Panc1 (cell line): ENCODE measurements around the gene ARL11. TPM values are rescaled to one million over a fixed set of nuclear protein-coding genes. Genes with fewer than 3 reads are reported as not detected.
A peak's percentile ranks its signal among the peaks of the same experiment; 100 is the strongest.

Experiments used
- ATAC-seq: fragments of 200-7000 bp; cut with Tn5 transposase; 2 replicates; pipeline ENCODE4 v1.9.1; 2020; ENCODE audit warnings: mild to moderate bottlenecking, moderate library complexity
- BruUV-seq: library from RNA; stranded (reverse); fragments of 400-500 nt; replicated peaks from 2 replicates; lab custom pipeline; 2021; lab: Mats Ljungman, UMichigan
- CTCF ChIA-PET: fragments of 300-600 bp; sonication (Branson Sonifier 250); formaldehyde crosslinking; loops from one replicate; lab custom pipeline; 2022; ENCODE audit warnings: antibody characterized with exemption; lab: Charles Lee
- POLR2A ChIA-PET: fragments of 300-600 bp; sonication (Branson Sonifier 250); formaldehyde crosslinking; loops from one replicate; lab custom pipeline; 2022; ENCODE audit warnings: antibody characterized with exemption; lab: Charles Lee
- DNase-seq: peaks from one replicate; pipeline ENCODE4 v3.0.0-alpha.2; 2010; ENCODE audit warnings: low read depth, low spot score
- H3K27ac ChIP-seq: 2 replicates; pipeline ENCODE4 v1.5.1; 2011; ENCODE audit warnings: mild to moderate bottlenecking, low read length, inconsistent platforms
- H3K27me3 ChIP-seq: fragments of 200-500 bp; sonication (Bioruptor generic); 2 replicates; pipeline ENCODE4 v1.6.0; 2014; ENCODE audit warnings: low read length, inconsistent platforms; ENCODE audit not compliant: control insufficient read depth, insufficient read depth
- H3K36me3 ChIP-seq: fragments of 200-500 bp; sonication (Bioruptor generic); 2 replicates; pipeline ENCODE4 v1.5.1; 2014; ENCODE audit warnings: inconsistent platforms, mild to moderate bottlenecking, low read length, moderate library complexity; ENCODE audit not compliant: control insufficient read depth, insufficient read depth
- H3K4me1 ChIP-seq: 2 replicates; pipeline ENCODE4 v1.5.1; 2011; ENCODE audit warnings: inconsistent platforms, mild to moderate bottlenecking, low read length, moderate library complexity; ENCODE audit not compliant: control insufficient read depth, insufficient read depth
- H3K4me3 ChIP-seq, 2 experiments: 2 replicates each; pipeline ENCODE4 v1.5.1; 2011 to 2012; ENCODE audit warnings: low read depth in 2 of 2, low read length in 2 of 2, mild to moderate bottlenecking in 2 of 2, inconsistent platforms in 1 of 2, moderate library complexity in 1 of 2
- H3K9me3 ChIP-seq: fragments of 200-500 bp; sonication (Bioruptor generic); 2 replicates; pipeline ENCODE4 v1.5.1; 2014; ENCODE audit warnings: low read depth, mild to moderate bottlenecking, inconsistent platforms, low read length, moderate library complexity; ENCODE audit not compliant: control insufficient read depth, insufficient read depth
- POLR2AphosphoS5 ChIP-seq: IDR thresholded peaks from 2 replicates; pipeline ENCODE4 v1.6.1; 2012; ENCODE audit warnings: mild to moderate bottlenecking, low read depth, low read length, moderate library complexity
- REST ChIP-seq, 2 experiments: IDR thresholded peaks; 2 replicates each; pipeline ENCODE4 v1.6.1; 2011 to 2012; ENCODE audit warnings: low read depth in 2 of 2, control low read depth in 1 of 2, low read length in 1 of 2, mild to moderate bottlenecking in 1 of 2, moderate library complexity in 1 of 2; ENCODE audit not compliant: insufficient read depth in 1 of 2
- SIN3A ChIP-seq: IDR thresholded peaks from 2 replicates; pipeline ENCODE4 v1.6.1; 2012; ENCODE audit warnings: low read depth, mild to moderate bottlenecking, low read length, moderate library complexity, borderline replicate concordance; ENCODE audit not compliant: insufficient read depth
- TCF7L2 ChIP-seq: IDR thresholded peaks from 2 replicates; pipeline ENCODE4 v1.6.1; 2011; ENCODE audit warnings: mild to moderate bottlenecking, low read depth, low read length, inconsistent platforms
- in situ Hi-C: cut with HindIII; loops from 2 replicates; pipeline ENCODE4 v1.10.0; 2016; ENCODE audit warnings: low sequenced_read_pairs, low pct_unique_long_range_greater_than_20kb
- intact Hi-C: fragments of 100-400 bp; cut with micrococcal nuclease; formaldehyde crosslinking; loops from one replicate; pipeline ENCODE4 v1.10.0; 2022; ENCODE audit not compliant: unreplicated experiment
- total RNA-seq: library from RNA; stranded (reverse); gene quantifications from one replicate; pipeline ENCODE4 v1.2.1, GENCODE V29; 2021; ENCODE audit not compliant: unreplicated experiment
- TF ChIP-seq, protein P1 (sequence below): fragments of 450-650 bp; IDR thresholded peaks from 2 replicates; pipeline ENCODE4 v1.5.1; 2017; ENCODE audit warnings: mild to moderate bottlenecking

Gene ARL11
- total RNA-seq, 1 experiment from 2014 or later = not detected

- ChIA-PET POLR2A (interaction anchor here (0.5 kb wide), 1 partner anchor 600 kb away, joined by 3 read pairs; no protein-coding TSS in a partner anchor), CTCF (no interaction called here)
- Histone ChIP-seq H3K4me1 (peaks cover 2% of the 10 kb centered on the region; the same call in 1 of the 2 replicates), H3K36me3 (peaks cover 3% of the 10 kb centered on the region; the same call in 1 of the 2 replicates), H3K27me3 (no peaks in the 10 kb centered on the region), H3K4me3 (no peak overlapping the region), H3K9me3 (no peaks in the 10 kb centered on the region), H3K27ac (no peak overlapping the region)
- TF ChIP-seq SIN3A (no peak), TCF7L2 (no peak), REST (IDR thresholded peaks at IDR 0.05; ENCODE audit: insufficient read depth in 1 of 2, low read depth in 2 of 2, low read length in 1 of 2) (no peak), POLR2AphosphoS5 (no peak)
- TF ChIP-seq, protein P1, sequence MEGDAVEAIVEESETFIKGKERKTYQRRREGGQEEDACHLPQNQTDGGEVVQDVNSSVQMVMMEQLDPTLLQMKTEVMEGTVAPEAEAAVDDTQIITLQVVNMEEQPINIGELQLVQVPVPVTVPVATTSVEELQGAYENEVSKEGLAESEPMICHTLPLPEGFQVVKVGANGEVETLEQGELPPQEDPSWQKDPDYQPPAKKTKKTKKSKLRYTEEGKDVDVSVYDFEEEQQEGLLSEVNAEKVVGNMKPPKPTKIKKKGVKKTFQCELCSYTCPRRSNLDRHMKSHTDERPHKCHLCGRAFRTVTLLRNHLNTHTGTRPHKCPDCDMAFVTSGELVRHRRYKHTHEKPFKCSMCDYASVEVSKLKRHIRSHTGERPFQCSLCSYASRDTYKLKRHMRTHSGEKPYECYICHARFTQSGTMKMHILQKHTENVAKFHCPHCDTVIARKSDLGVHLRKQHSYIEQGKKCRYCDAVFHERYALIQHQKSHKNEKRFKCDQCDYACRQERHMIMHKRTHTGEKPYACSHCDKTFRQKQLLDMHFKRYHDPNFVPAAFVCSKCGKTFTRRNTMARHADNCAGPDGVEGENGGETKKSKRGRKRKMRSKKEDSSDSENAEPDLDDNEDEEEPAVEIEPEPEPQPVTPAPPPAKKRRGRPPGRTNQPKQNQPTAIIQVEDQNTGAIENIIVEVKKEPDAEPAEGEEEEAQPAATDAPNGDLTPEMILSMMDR = no peak
- no peak for DNase-seq
- no peak for ATAC-seq
- intact Hi-C loops = no loop called here
- in situ Hi-C loops = no loop called here
- no TSS peak for BruUV-seq
Measured at GRCh38 chr13:49580980-49581680, 47.2 kb upstream of the ARL11 start.

DNA sequence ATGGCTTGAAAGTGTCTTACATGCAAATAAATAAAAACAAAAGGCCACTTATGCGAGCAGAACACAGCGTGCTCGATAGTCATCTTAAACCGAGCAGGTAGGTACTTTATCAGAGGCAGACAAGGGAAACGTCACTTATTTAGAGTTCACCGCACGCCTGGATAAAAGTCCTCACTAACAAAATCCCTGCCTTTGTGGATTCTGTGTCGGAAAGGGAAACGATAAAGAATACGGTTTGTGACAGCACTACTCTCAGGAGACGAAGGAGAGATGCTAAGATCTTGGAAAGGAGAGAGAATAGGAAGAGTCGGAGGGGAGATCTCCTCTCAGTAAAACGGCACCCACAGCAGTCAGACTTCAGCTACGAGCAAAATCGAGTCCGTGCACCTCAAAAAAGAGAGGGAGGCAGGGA, 43.5 kb upstream of the ARL11 start:
- Histone ChIP-seq H3K27me3 (no peaks in the 10 kb centered on the region), H3K4me3 (peak overlapping the region; percentile 75 to 87), H3K36me3 (peaks cover 3% of the 10 kb centered on the region; the same call in 1 of the 2 replicates), H3K4me1 (peaks cover 7% of the 10 kb centered on the region; the same call in 1 of the 2 replicates), H3K9me3 (no peaks in the 10 kb centered on the region), H3K27ac (peak overlapping the region; percentile 79)
- ChIA-PET CTCF (no interaction called here), POLR2A (interaction anchor here (0.6 kb wide), 2 partner anchors 141 to 1282 kb away, joined by 3 read pairs; partner anchors contain the start of genes CAB39L and SETDB2)
- in situ Hi-C loops = no loop called here
- ATAC-seq (peak; percentile 2; the same call in 1 of the 2 replicates), DNase-seq (no peak)
- TF ChIP-seq SIN3A = no peak
- TF ChIP-seq, protein P1 = no peak
- no peak for TF ChIP-seq REST (IDR thresholded peaks at IDR 0.05; ENCODE audit: insufficient read depth in 1 of 2, low read depth in 2 of 2, low read length in 1 of 2)
- no peak for TF ChIP-seq POLR2AphosphoS5
- TF ChIP-seq TCF7L2 = no peak
- BruUV-seq = no TSS peak
- intact Hi-C loops = no loop called here
